ENCODE results near the gene AP4M1.

AP4M1 gene

DNA sequence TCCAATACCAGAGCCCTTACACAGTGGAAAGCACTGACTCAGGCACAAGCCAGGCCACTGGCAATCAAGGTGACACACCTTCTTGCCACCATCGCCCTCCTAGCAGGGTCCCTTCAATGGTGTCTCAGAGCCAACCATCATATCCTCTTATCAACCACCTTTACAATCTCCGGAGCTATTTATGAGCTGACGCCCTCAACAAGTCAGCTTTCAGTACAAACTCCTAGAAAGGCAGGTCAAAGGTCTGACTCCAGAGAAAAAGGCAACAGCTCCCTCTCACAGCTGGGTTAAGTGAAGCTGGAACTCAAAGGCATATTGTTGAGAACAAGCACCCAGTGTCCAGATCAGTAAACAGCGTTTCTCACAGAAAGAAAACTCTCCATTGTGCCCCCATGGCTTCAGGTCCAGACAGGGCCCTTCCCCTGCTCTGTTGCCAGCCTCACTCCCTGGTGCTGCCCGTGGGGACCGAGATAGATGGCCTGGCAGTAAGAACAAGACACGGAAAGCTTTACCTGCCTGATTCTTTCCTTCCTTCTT, 22.4 kb upstream of the AP4M1 start:
- no peak for DNase-seq
- no peak overlapping the region for H3K27ac ChIP-seq
- H3K36me3 ChIP-seq: peaks cover 33 to 53% (median 41%) of the 10 kb centered on the region in 3 donors

DNA sequence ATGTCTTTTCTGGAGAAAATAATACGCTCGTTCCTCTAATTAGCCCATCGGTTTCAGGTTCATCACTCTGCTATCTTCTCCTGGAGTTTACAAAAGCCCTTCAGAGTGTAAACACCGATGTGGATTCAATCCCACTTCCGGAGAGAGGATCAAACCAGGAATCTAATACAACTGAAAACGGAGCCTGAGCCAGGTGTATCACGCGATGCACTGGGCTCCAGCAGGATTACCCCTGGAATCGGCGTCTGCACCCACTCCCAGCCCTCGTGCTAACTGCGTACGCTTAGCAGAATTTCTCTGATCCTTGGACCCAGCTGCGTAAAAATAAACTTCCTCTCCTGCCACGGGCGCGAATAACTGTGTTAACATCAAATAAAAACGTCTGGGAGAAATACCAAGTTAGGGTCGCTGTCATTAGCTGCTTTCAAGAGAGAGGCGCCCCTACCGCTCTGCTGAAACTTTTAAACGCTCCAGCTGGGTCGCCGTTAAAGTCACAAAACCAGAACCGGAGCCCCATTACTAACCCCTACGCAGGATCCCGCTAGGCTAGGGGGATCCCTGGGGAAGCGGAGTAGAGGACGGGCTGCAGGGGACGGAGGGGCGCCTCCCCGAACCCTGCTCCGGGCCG, 20.4 kb upstream of the AP4M1 start:
- intact Hi-C loops (cut with DNase I; ENCODE audit: low total_unique reads): loop anchor here (5.0 to 10.0 kb wide), 2 partner anchors 34 to 66 kb away; partner anchors contain the start of genes ZKSCAN1 and ZSCAN21
- DNase-seq: no peak
- no peaks in the 10 kb centered on the region for H3K27me3 ChIP-seq
- H3K4me3 ChIP-seq: peak overlapping the region; percentile 95 to 98
- peaks cover 5 to 40% (median 25%) of the 10 kb centered on the region in 4 donors for H3K4me1 ChIP-seq
- H3K9me3 ChIP-seq: no peaks in the 10 kb centered on the region
- TF ChIP-seq, protein P1, sequence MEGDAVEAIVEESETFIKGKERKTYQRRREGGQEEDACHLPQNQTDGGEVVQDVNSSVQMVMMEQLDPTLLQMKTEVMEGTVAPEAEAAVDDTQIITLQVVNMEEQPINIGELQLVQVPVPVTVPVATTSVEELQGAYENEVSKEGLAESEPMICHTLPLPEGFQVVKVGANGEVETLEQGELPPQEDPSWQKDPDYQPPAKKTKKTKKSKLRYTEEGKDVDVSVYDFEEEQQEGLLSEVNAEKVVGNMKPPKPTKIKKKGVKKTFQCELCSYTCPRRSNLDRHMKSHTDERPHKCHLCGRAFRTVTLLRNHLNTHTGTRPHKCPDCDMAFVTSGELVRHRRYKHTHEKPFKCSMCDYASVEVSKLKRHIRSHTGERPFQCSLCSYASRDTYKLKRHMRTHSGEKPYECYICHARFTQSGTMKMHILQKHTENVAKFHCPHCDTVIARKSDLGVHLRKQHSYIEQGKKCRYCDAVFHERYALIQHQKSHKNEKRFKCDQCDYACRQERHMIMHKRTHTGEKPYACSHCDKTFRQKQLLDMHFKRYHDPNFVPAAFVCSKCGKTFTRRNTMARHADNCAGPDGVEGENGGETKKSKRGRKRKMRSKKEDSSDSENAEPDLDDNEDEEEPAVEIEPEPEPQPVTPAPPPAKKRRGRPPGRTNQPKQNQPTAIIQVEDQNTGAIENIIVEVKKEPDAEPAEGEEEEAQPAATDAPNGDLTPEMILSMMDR (IDR thresholded peaks at IDR 0.05): no peak
- peak overlapping the region; percentile 82 to 88 for H3K27ac ChIP-seq
- peaks cover 13 to 34% (median 22%) of the 10 kb centered on the region in 3 donors for H3K36me3 ChIP-seq

More for the DNA sequence above, 22.4 kb upstream of the AP4M1 start:
- TF ChIP-seq, protein P1 (IDR thresholded peaks at IDR 0.05): no peak
- intact Hi-C loops (cut with DNase I; ENCODE audit: low total_unique reads): no loop called here
- no peaks in the 10 kb centered on the region for H3K9me3 ChIP-seq
- H3K4me1 ChIP-seq: peaks cover 5 to 40% (median 25%) of the 10 kb centered on the region in 4 donors
- no peaks in the 10 kb centered on the region for H3K27me3 ChIP-seq
- no peak overlapping the region for H3K4me3 ChIP-seq

DNA sequence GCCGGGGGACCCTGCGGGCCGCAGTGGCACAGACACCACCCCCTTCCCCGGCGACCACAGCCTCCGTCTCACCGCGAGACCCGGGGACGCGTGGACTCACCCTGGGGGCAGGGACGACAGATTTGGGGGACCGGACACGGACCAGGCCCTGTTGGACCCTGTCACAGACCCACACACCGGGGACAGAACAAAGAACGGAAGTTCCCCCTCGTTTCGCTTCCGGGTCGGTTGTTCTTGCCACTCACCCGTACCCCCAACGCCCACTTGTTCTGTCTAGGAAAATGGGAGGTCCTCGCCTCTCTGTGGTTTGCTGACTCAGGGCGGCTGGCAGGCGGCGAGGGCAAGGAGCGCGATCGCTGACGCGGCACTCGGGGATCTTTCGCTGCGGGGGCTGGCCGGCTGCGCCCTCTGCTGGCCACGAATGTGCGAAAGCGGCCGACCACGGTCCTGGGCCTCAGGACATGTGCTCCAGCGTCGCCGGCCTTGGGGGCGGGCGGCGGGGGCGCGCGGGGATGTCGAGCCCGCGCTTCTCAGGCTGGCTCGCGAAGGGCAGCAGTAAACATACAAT, 19.8 kb upstream of the AP4M1 start, which contains the start of gene ZNF3:
Gene ZNF3, minus strand, starts transcription at position 189 of the 568 bp plus-strand sequence. CDS start 4,366 bp downstream, outside the sequence.
- TF ChIP-seq, protein P1 (IDR thresholded peaks at IDR 0.05): peak; percentile 91 to 93
- H3K27ac ChIP-seq: peak within 1 kb of the TSS; percentile 82 to 88
- intact Hi-C loops (cut with DNase I; ENCODE audit: low total_unique reads): loop anchor here (5.0 to 10.0 kb wide), 2 partner anchors 34 to 67 kb away; partner anchors contain the start of genes ZKSCAN1 and ZSCAN21
- peak; percentile 98 to 99 for DNase-seq
- H3K4me1 ChIP-seq: peaks cover 5 to 40% (median 25%) of the 10 kb centered on the region in 4 donors
- H3K36me3 ChIP-seq: peaks cover 7 to 28% (median 16%) of the 10 kb centered on the region in 3 donors
- H3K27me3 ChIP-seq: no peaks in the 10 kb centered on the region
- H3K9me3 ChIP-seq: no peaks in the 10 kb centered on the region
- H3K4me3 ChIP-seq: peak within 1 kb of the TSS; percentile 95 to 98

DNA sequence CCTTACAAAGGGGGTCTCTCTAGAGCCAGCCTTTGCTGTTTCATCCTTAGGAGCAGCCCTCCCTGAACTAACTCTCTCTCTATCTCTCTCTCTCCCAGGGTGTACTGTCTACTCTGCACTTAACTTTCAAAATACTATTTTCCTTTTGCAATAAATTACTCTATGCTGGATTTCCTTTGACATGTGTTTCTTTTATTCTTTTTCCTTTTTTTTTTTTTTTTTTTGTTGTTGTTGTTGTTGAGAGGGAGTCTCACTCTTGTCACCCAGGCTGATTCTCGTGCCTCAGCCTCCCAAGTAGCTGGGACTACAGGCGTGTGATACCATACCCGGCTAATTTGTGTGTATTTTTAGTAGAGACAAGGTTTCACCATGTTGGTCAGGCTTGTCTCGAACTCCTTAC, 18.5 kb upstream of the AP4M1 start:
- intact Hi-C loops (cut with DNase I; ENCODE audit: low total_unique reads): loop anchor here (5.0 to 10.0 kb wide), 2 partner anchors 36 to 68 kb away; partner anchors contain the start of genes ZKSCAN1 and ZSCAN21
- no peak overlapping the region for H3K4me3 ChIP-seq
- DNase-seq: no peak
- no peaks in the 10 kb centered on the region for H3K27me3 ChIP-seq
- H3K36me3 ChIP-seq: peaks cover 0 to 15% (median 10%) of the 10 kb centered on the region in 3 donors
- H3K9me3 ChIP-seq: no peaks in the 10 kb centered on the region
- no peak overlapping the region for H3K27ac ChIP-seq
- TF ChIP-seq, protein P1 (IDR thresholded peaks at IDR 0.05): no peak
- peaks cover 5 to 41% (median 25%) of the 10 kb centered on the region in 4 donors for H3K4me1 ChIP-seq

DNA sequence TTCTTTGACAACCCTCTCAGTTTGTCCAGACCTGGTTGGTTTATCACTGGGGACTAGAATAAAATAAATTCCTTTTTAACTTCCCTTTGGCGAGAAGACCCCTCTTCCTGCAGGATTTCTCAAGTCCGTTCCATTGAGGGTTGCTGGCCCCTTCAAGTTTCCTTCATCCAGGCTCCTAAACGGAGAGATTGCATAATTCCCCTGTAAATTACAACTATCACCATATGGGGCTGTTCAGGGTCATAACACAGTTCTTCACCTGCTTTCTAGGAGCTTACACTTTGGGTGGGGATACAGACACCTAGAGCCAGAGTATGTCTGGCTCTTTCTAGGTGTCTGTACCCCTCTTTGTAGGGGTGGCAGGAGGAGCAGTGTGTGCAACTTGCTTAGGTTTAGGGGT, 15.9 kb upstream of the AP4M1 start:
- Histone ChIP-seq H3K9me3 (no peaks in the 10 kb centered on the region), H3K4me3 (no peak overlapping the region), H3K36me3 (peaks cover 3 to 6% (median 3%) of the 10 kb centered on the region in 3 donors), H3K27me3 (no peaks in the 10 kb centered on the region), H3K4me1 (peaks cover 3 to 32% (median 23%) of the 10 kb centered on the region in 4 donors), H3K27ac (no peak overlapping the region)
- no peak for DNase-seq
- TF ChIP-seq, protein P1 (IDR thresholded peaks at IDR 0.05): no peak
- intact Hi-C loops (cut with DNase I; ENCODE audit: low total_unique reads): loop anchor here (10.0 kb wide), 1 partner anchor 71 kb away; the partner anchor contains the start of gene ZKSCAN1
